Epidermal melanocyte (primary cell): Measurements from ENCODE around the gene CBLB.
"Not testable (repeated sequence)": the region's sequence is repeated elsewhere in the genome, so short reads cannot be mapped to it uniquely, and the experiment has no call there.

Experiments used
- DNase-seq: peaks from one replicate; pipeline ENCODE4 v3.0.0; 2011; ENCODE audit warnings: low spot score; ENCODE audit not compliant: insufficient read length

The CBLB gene

DNA sequence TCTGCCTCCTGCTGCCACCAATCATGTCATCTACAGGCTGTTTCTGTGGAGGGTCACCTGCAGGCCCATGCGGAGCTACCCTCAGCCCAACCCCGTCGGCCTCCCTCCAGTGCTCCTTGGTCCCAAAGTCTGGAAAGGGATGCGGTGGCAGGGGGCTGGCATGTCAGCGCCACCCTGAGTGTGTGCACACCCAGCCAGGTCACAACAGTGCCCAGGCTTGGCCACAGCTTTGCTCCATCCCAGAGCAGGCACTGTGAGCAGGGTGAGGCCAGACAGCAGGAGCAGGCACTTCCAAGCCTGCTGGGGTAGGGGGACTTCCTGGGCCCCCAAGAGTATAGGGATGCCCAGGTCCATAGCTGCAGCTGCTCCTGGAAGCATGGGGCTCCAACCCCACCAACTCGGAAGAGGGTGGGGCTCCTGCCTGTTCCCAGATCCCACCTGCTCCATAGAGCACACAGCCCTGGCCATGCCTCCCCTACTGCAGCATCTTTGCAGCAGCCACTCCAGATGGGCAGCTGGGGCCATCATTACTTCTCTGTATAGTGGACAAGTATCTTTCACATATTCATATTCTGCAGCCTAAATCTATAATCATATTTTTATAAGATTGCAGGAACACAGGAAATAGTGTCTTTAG, 109.3 kb downstream of the CBLB start:
- DNase-seq = no peak

DNA sequence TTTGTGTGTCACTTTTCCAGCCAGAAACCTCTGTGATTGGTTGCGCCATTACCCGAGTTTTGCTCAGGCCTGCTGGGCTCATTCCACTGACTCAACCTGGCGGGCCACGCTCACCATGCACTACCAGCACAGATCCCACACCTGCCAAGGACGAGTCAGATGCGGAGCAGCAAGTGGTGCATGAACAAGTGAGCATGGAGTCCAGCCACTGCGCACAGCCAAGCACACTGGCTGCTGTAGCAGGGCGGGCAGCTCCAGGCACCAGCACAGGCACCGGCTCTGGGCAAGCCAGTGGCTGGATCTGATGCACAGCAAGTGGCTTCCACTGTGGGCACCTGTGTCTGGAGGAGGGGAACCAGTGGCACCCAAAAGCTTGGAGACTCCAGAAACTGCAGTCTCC, 110.4 kb downstream of the CBLB start:
- no peak for DNase-seq

DNA sequence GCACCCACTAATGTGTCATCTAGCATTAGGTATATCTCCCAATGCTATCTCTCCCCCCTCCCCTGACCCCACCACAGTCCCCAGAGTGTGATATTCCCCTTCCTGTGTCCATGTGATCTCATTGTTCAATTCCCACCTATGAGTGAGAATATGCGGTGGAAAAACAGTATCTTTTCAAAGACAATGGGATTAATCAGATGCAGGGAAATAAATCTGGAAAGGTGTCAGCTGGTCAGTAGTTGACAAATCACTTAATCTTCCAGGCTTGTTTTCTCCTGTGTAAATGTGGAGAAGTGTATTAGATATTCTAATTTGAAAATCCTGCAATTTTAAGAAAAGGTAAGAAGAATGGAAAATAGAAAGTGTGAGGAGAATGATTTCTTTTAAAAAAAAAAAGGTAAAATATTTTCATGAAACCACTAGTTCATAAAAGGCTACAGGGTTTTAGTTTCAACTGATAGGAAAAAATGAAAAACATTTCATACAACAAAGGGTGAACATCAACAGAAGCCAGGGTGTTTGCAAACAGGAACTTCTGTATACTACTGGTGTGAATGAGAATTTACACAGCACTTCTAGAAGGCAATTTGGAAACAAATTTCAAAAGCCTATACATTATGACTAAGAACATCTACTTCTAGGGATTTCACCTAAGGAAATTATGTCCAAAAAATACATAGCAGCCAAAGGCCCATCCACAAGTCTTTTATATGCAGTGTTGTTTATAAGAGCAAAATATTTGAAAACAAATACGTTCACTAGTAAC, 113.5 kb downstream of the CBLB start:
- DNase-seq = no peak

DNA sequence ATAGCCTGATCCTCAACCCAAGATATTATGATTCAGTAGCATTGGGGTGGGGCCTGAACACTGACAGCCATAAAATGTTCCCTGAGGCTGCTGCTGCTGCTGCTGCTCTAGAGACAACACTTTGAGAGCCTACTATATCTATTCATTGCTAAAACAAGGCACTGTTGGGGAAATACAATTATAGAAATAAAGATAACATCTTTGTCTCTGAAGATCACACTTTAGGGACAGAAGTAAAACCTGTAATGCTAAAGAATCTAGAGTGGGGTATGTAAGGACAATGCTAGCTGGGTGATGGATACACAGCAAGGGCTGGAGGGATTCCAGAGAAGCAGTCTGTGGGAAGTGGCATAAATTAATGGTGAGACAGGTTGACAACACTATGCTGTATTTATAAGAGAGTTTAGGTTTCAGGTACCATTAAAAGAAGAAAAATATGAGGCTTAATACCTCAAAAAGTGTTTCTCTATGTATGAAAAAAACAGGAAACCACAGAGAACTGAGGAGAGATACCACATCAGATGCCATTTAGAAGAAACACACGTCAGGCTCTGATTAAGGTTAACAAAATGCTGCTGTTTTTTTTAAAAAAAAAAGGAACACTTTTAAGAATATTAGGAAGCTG, 115.9 kb downstream of the CBLB start:
- DNase-seq = peak; percentile 17

DNA sequence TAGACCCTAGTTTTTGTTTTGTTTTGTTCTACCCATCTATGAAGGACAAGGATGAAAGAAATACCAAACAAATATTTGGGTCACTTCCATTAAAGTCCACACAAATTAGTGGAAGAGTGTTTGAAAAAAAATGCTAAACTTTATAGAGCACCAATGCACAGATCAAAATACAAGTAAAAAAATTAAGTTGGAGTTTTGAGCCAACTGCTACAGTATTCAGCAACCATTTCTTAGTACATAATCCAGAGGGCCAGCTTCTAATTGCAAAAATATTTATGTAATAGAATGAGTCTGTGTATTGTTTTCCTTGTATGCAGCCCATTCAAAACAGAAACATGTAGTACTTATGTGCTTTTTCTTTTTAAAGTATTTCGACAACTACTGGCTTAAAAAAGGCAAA, 121.1 kb downstream of the CBLB start:
- no peak for DNase-seq

DNA sequence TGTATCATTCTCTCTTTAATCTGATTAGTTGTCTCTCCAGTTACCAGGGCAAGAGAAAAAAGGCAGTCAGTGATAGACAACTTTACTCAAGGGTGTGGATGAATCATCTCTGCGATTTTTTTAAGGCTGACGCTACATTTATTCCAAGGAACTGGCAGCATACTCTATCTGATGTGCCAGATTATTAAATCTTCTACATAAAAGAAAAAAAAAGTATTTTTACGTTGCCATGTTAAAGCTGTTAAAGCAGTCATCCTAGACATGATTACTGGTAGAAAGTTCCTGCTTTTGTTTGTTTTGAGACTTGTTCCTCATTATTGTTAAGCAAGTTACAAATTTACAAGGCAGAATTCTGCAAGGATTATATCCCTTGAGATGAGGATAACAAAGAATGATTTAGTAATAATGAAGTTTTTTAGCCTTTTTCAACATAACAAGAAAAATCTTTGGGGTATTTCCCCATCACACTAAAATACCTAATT, 121.7 kb downstream of the CBLB start:
- DNase-seq = no peak

DNA sequence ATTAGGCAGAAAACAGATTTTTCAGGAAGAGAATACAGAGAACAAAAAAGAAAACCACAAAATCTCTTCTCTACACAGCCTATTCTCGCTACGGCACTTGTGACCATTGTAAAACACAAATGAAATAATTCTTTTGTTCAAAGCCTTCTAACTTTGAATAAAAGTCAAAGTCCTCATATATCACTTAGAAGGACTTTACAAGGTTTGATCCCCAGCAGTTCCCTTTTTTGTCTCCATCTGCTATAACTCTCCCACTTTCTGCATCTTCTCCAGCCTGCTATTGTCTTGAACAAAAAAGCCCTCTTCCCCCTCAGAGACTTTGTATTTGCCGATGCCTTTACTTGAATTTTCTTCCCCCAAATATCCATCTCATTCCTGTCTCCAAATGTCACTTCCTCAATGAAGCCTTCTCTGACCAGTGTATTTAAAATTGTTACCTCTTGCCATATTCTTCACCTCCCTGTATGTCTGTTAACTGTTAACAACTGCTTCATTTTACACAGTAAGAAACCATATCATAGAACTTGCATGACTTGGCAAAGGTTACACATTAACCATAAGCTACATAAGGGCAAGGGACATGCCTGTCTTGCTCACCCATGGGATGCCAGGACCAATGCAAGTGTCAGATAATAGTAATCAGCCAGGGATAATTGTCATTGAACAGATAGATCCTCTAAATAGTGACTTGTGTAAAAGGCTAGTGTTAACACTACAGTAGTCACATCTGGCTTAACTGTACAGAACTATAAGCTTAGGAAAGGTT, 122.4 kb downstream of the CBLB start:
- no peak for DNase-seq

DNA sequence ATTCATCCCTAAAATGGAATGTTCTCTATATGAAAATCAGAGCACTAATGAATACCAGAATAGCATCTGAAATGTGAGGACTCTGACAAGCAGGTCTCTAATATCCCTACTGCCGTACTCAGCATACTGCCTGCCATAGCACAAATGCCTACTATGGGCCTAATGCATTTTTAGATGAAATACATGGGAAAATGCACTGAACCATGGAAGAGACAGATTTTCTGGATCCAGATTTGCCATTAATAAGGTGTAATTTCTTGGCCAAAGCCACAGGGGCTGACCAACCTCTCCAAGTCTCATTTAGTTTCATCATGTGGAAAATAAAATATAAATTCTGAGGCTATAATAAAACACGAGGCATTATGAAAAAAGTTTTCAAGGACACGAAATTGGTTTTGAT, 123.8 kb downstream of the CBLB start:
- DNase-seq = no peak

DNA sequence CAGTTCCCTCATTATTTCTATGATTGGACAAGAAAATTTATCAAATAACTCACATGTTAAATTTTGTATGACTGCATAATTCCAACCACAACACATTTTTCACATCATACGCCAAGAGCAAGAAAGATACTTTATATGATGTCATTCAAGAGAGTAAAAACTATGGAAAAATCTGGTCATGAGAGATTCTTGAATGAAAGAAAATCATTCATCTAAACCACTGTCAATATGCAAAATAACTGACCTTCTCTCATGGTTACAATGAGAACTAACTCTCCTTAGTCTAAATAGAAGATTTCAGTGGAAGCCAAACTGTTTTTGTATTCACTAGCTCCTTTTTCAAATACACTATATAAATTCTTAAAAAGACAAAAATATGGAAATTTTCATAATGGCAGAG, 124.6 kb downstream of the CBLB start:
- no peak for DNase-seq

DNA sequence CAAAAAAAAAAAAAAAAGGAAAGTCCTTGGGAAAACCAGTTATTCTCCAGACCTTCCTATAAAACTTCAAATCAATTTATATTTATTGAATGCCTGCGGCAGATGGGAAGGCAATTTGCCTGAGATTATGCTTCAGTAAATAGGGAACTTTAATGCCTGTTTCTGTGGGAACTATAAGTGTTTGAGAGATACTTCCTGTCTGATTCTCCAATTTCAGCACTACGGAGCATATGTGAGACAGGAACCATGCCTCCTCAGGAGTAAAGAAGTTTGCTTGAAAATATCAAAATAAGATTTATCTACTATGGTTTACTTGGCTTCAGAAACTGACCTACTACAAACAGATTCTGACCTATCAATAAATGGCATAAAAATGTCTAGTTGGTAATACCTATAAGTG, 135.5 kb downstream of the CBLB start:
- no peak for DNase-seq

DNA sequence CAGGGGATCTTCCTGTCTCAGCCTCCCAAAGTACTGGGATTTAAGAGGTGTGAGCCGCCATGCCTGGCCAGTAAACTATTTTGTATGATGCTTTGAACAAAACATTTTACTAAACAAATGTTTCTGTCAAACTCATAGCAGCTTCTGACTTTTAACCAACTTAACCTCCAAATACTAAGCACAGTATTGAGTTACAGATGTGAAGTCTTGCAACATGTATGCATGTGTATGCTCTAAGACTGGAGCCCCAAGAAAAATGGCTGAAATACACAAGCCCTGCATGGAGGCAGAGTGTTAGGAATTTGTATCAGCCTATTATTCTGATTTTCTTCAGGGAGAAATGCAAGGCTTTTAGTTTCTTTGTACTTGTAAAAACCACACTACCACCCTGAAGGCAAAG, 137.1 kb downstream of the CBLB start:
- no peak for DNase-seq

DNA sequence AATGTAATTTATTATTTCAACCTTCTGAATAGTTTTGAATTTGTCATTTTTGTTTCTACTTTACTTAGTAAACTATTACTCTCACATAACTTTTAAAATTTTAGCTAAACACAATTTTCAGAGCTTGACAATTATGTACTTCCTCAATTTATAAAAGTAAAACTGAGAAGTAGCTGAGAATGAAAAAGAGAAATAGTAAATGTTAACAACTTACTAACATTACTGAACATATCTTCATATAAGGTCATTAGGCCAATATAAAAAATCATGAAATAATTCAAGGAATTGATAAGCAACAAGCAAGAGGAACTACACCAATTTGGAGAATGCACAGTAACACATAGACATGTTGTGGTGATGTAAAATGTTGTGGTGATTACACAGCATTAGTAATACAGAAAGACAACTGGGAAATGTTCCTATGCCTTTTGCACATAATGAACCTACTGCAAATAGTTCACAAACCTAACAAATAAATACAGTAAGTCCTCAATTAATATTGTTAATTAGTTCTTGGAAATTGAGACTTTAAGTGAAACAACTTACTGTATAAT, 137.9 kb downstream of the CBLB start:
- DNase-seq = no peak

DNA sequence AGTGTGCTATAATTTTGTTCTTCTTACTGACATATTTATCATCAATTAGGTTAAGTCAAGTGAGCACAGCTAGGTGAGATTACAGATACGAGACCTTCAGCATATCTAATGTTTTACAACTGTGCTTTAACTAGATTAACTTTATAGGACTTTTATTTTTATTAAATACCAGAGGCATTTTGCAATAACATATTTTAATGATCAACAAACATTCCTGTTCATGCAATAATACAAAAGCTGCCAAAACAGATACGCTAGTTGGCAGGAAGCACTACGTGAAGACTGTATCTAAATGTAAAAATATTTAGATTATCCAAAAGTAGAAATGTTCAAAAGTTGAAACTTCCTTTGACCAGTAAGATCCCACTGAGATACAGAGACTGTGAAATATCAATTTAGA, 139.1 kb downstream of the CBLB start:
- DNase-seq = no peak

DNA sequence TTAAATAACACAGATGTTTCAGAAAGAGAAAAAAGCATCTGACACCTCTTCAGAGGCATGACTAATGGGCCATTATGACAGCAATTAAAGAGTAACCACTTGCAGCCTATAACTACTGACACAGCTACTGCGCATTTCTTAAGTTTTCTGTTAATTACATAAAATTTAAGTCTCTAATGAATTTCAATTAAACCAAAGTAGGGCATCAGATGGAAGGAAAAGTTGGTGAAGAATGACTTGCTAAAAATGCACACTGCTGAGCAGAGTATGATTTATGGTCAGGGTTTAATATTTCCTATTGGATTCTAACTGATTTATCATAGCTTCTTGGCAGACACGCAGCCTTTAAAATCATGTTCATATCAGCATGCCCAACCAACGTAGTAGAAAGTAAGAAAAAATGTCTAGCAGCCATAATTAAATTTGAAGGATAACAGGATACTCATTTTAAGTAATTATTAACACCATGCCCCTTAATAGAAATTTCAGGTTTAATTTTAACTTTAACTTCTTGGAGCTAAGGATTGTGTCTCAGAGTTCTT, 140.0 kb downstream of the CBLB start:
- DNase-seq = no peak

DNA sequence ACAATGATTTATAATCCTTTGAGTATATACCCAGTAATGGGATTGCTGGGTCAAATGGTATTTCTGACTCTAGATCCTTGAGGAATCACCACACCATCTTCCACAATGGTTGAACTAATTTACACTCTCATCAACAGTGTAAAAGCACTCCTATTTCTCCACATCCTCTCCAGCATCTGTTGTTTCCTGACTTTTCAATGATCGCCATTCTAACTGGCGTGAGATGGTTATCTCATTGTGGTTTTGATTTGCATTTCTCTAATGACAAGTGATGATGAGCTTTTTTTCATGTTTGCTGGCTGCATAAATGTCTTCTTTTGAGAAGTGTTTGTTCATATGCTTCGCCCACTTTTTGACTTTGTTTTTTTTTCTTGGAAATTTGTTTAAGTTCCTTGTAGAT, 141.8 kb downstream of the CBLB start:
- not testable (repeated sequence) for DNase-seq

DNA sequence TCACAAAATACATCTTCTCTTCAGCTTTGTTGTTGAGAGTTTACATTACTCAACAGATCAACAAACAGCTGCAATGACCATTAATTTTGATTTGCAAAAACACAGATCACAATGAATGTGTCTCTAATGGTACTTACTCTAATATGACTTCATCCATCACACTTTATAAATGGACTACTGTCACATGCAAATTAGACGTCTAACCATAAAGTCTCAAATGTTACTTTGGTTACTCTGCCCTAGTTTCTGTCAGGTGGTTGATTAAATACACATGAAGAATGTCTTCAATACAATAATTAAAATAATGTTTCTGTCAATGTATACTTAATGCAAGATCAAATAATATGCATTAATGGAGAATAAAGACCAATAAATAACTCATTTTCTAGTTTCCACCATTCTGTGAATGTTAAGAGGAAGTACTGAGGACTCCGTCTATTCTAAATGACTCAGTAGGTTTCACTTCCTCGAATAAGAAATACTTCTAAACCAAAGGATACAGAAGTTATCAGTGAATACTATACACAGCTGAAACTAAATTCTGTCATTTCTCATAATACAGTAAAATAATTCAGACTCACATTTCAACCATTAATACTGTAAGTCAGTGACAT, 145.8 kb downstream of the CBLB start:
- DNase-seq = no peak

DNA sequence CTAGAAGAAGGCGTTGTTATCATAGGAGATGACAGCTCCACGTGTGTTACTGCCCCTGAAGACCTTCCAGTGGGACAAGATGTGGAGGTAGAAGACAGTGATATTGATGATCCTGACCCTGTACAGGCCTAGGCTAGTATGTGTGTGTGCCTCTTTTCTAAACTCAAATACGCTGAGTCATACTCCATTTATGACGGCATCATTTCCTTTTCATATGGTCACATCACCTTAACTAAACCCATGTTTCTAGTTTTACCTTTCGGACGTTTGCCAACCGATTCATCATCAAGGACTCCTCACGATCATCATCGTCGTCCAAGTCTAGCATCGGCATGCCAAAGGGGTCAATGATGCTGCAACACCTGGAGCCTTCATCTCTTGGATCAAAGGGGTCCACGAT, 149.0 kb downstream of the CBLB start:
- no peak for DNase-seq

DNA sequence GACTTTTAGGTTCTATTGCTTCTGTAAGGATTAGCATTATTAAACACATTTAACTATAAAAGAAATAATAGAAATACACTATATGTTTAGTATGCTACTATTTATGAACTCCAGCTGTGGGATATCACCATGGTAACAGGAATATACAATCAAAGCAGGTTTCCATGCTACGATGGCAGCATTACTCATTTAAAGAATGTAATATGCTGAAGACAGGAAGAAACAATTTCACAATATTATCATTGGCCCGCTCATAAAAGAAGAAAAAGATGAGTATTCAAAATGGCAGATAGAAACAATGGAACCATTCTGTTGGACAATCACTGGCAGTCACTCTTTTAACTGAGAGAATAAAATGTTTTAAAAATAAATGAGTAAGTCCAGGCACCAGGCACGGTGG, 153.4 kb downstream of the CBLB start:
- DNase-seq = no peak

DNA sequence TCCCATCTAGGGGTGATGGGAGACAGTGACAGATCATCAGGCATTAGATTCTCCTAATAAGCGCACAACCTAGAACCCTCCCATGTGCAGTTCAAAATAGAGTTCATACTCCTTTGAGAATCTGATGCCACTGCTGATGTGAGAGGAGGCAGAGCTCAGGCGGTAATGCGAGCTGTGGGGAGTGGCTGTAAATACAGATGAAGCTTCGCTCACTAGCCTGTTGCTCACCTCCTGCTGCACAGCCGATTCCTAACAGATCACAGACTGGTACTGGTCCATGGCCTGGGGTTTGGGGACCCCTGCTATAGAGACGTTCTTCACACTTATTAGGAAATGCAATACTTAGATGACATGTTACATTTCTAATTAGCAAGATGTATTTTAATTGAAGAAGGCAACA, 154.4 kb downstream of the CBLB start:
- no peak for DNase-seq

DNA sequence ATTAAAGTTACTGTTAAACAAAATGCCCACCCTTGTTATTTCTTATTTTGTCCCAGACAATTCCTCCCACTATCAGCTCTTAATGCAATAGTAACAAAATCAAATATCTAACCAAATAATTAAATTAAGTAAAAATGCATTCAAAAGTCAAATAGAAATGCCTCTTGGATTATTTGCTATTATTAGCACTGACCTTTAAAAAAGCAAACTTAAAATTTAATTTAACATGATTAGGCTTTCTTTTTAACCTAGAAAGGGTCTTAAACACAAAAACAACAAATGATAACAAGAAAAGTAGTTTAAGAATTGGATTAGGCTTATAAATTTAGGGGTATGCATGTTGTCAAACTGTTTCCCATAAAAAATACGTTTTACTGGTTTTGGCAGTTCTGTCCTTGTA, 159.8 kb downstream of the CBLB start:
- DNase-seq = no peak

DNA sequence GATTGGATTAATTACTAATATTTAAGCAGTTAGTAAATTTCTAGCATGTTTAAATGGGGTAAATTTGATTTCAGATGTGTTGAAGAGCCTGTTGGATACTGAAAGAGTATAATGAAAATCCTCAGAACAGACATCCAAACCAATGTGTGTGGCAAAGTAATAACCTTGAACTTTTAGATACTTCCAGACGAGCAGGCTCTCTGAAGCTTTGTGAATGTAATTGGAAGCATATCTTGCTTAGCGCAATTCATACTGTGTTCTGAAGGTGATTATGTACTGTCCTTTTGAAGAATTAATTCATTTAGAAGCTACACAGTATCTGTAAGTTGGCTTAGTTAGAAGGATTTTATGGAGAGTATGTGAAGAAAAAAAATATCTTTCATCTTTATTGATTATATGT, 161.8 kb downstream of the CBLB start:
- DNase-seq = no peak
